IMR-90 (cell line): ENCODE data around the gene REPIN1. TPM values are rescaled to one million over a fixed set of nuclear protein-coding genes. Genes with fewer than 3 reads are reported as not detected.

Experiments used
- ATAC-seq: fragments of 200-7000 bp; cut with Tn5 transposase; 2 replicates; pipeline ENCODE4 v1.9.1; 2020; ENCODE audit warnings: low read depth, mild to moderate bottlenecking, moderate library complexity
- BruUV-seq: library from RNA; stranded (reverse); fragments of 400-500 nt; replicated peaks from 2 replicates; lab custom pipeline; 2021; lab: Mats Ljungman, UMichigan
- CTCF ChIA-PET: fragments of 300-600 bp; formaldehyde crosslinking; extraction: SDS; loops from one replicate; lab custom pipeline; 2021; ENCODE audit warnings: antibody characterized with exemption; lab: Yijun Ruan, JAX
- POLR2A ChIA-PET: fragments of 300-600 bp; sonication (Branson Sonifier 250); formaldehyde crosslinking; loops from one replicate; lab custom pipeline; 2022; ENCODE audit warnings: antibody characterized with exemption; ENCODE audit not compliant: unreplicated experiment; lab: Charles Lee
- DNase-seq: peaks from one replicate; pipeline ENCODE4 v3.0.0; 2013
- H2AFZ ChIP-seq: replicated peaks from 2 replicates; pipeline ENCODE3; 2013; ENCODE audit warnings: low read length, mild to moderate bottlenecking; ENCODE audit not compliant: poor library complexity
- H2AK5ac ChIP-seq: 2 replicates; pipeline ENCODE4 v1.6.1; 2013; ENCODE audit warnings: low read depth, low read length, inconsistent platforms
- H2AK9ac ChIP-seq: replicated peaks from 2 replicates; pipeline ENCODE3; 2013; ENCODE audit warnings: mild to moderate bottlenecking, low read depth, low read length, moderate library complexity; ENCODE audit not compliant: poor library complexity
- H2BK120ac ChIP-seq: 2 replicates; pipeline ENCODE4 v1.6.1; 2013; ENCODE audit warnings: low read depth, low read length, inconsistent platforms
- H2BK15ac ChIP-seq: 3 replicates; pipeline ENCODE4 v1.6.1; 2013; ENCODE audit warnings: low read depth, low read length, inconsistent platforms
- H2BK20ac ChIP-seq: 2 replicates; pipeline ENCODE4 v1.6.1; 2013; ENCODE audit warnings: low read depth, mild to moderate bottlenecking, inconsistent platforms, low read length, moderate library complexity
- H2BK5ac ChIP-seq: 2 replicates; pipeline ENCODE4 v1.6.1; 2013; ENCODE audit warnings: mild to moderate bottlenecking, low read depth, low read length, inconsistent platforms; ENCODE audit not compliant: poor library complexity, severe bottlenecking
- H3K14ac ChIP-seq: replicated peaks from 2 replicates; pipeline ENCODE4 v1.6.1; 2013; ENCODE audit warnings: low read depth, low read length, inconsistent platforms
- H3K18ac ChIP-seq: 2 replicates; pipeline ENCODE4 v1.6.1; 2013; ENCODE audit warnings: low read depth, low read length, control low read depth
- H3K23ac ChIP-seq: 2 replicates; pipeline ENCODE4 v1.6.1; 2013; ENCODE audit warnings: low read depth, low read length, inconsistent platforms
- H3K27ac ChIP-seq: 2 replicates; pipeline ENCODE4 v1.5.1; 2013; ENCODE audit warnings: mild to moderate bottlenecking, control low read depth, low read length; ENCODE audit not compliant: insufficient read depth
- H3K27me3 ChIP-seq: 2 replicates; pipeline ENCODE4 v1.6.1; 2013; ENCODE audit warnings: low read length; ENCODE audit not compliant: control insufficient read depth, insufficient read depth
- H3K36me3 ChIP-seq: 2 replicates; pipeline ENCODE4 v1.6.1; 2013; ENCODE audit warnings: low read length, mixed read lengths; ENCODE audit not compliant: control insufficient read depth, insufficient read depth
- H3K4ac ChIP-seq: 2 replicates; pipeline ENCODE4 v1.6.1; 2013; ENCODE audit warnings: low read depth, low read length, inconsistent platforms
- H3K4me1 ChIP-seq: 2 replicates; pipeline ENCODE4 v1.6.1; 2013; ENCODE audit warnings: low read length, mixed read lengths; ENCODE audit not compliant: control insufficient read depth, insufficient read depth
- H3K4me2 ChIP-seq: 2 replicates; pipeline ENCODE4 v1.6.1; 2013; ENCODE audit warnings: low read depth, mild to moderate bottlenecking, control low read depth, low read length, moderate library complexity
- H3K4me3 ChIP-seq: 2 replicates; pipeline ENCODE4 v1.5.1; 2013; ENCODE audit warnings: low read depth, mild to moderate bottlenecking, control low read depth, low read length, moderate library complexity; ENCODE audit not compliant: insufficient read depth
- H3K56ac ChIP-seq: 2 replicates; pipeline ENCODE4 v1.6.1; 2013; ENCODE audit warnings: low read length, inconsistent platforms; ENCODE audit not compliant: insufficient read depth; ENCODE audit errors: extremely low read depth
- H3K79me1 ChIP-seq, 2 experiments: 2 replicates each; pipeline ENCODE4 v1.6.1; 2013; ENCODE audit warnings: low read length in 2 of 2, inconsistent platforms in 1 of 2, low read depth in 1 of 2
- H3K9ac ChIP-seq: 2 replicates; pipeline ENCODE4 v1.6.1; 2013; ENCODE audit warnings: low read depth, low read length, control low read depth
- H3K9me1 ChIP-seq: 2 replicates; pipeline ENCODE4 v1.6.1; 2013; ENCODE audit warnings: low read length, inconsistent platforms; ENCODE audit not compliant: insufficient read depth
- H3K9me3 ChIP-seq: 2 replicates; pipeline ENCODE4 v1.6.1; 2013; ENCODE audit warnings: low read length; ENCODE audit not compliant: control insufficient read depth, insufficient read depth
- H4K20me1 ChIP-seq: 2 replicates; pipeline ENCODE4 v1.6.1; 2013; ENCODE audit warnings: low read length, inconsistent platforms; ENCODE audit not compliant: insufficient read depth
- H4K5ac ChIP-seq: 2 replicates; pipeline ENCODE4 v1.6.1; 2013; ENCODE audit warnings: mild to moderate bottlenecking, low read depth, low read length, control low read depth
- H4K8ac ChIP-seq, 2 experiments: 2 replicates each; pipeline ENCODE4 v1.6.1; 2013; ENCODE audit warnings: low read depth in 2 of 2, low read length in 2 of 2, control low read depth in 1 of 2, inconsistent platforms in 1 of 2
- H4K91ac ChIP-seq: 2 replicates; pipeline ENCODE4 v1.6.1; 2013; ENCODE audit warnings: low read depth, low read length, inconsistent platforms; ENCODE audit not compliant: insufficient read depth
- CEBPB ChIP-seq: IDR thresholded peaks from 2 replicates; pipeline ENCODE4 v1.6.1; 2012; ENCODE audit warnings: low read depth, low read length, improper control_type of control experiment
- CHD1 ChIP-seq: IDR thresholded peaks from 2 replicates; pipeline ENCODE4 v1.6.1; 2012; ENCODE audit warnings: low read depth, low read length, improper control_type of control experiment
- FOS ChIP-seq: fragments of 150-350 bp; IDR thresholded peaks from 2 replicates; pipeline ENCODE4 v1.6.1; 2016; ENCODE audit warnings: low read depth, low read length
- MAFK ChIP-seq: IDR thresholded peaks from 2 replicates; pipeline ENCODE4 v1.6.1; 2012; ENCODE audit warnings: low read depth, low read length, improper control_type of control experiment
- MAZ ChIP-seq: IDR thresholded peaks from 2 replicates; pipeline ENCODE4 v1.6.1; 2012; ENCODE audit warnings: low read depth, mild to moderate bottlenecking, low read length, improper control_type of control experiment, moderate library complexity, borderline replicate concordance
- MXI1 ChIP-seq: IDR thresholded peaks from 2 replicates; pipeline ENCODE4 v1.6.1; 2012; ENCODE audit warnings: low read depth, mild to moderate bottlenecking, low read length, moderate library complexity, borderline replicate concordance
- POLR2A ChIP-seq: IDR thresholded peaks from 2 replicates; pipeline ENCODE4 v1.6.1; 2012; ENCODE audit warnings: mild to moderate bottlenecking, low read depth, low read length
- RAD21 ChIP-seq: IDR thresholded peaks from 2 replicates; pipeline ENCODE4 v1.6.1; 2012; ENCODE audit warnings: low read length, improper control_type of control experiment
- RCOR1 ChIP-seq: IDR thresholded peaks from 2 replicates; pipeline ENCODE4 v1.6.1; 2012; ENCODE audit warnings: mild to moderate bottlenecking, low read length, improper control_type of control experiment; ENCODE audit not compliant: insufficient replicate concordance
- RFX5 ChIP-seq: IDR thresholded peaks from 2 replicates; pipeline ENCODE4 v1.8.0; 2012; ENCODE audit warnings: low read depth, mild to moderate bottlenecking, low read length, moderate library complexity
- SMC3 ChIP-seq: fragments of 150-350 bp; IDR thresholded peaks from 2 replicates; pipeline ENCODE4 v1.6.1; 2016; ENCODE audit warnings: low read depth, mild to moderate bottlenecking, antibody characterized with exemption, low read length, moderate library complexity
- WGBS, 2 experiments: methylation state at CpG; one replicate each; pipeline versions ENCODE4 v1.1.5 to v1.1.7; 2013; ENCODE audit warnings: missing lambda C conversion rate in 2 of 2; ENCODE audit not compliant: insufficient read length in 1 of 2; ENCODE audit errors: extremely low coverage in 2 of 2; 5-methylcytosine and 5-hydroxymethylcytosine counted together
- dilution Hi-C: fragments of 300-500 bp; cut with HindIII; formaldehyde crosslinking; loops from one replicate; pipeline ENCODE4 v1.14.3; 2018; ENCODE audit warnings: low sequenced_read_pairs; ENCODE audit not compliant: unreplicated experiment
- in situ Hi-C: fragments of 300-500 bp; cut with MboI; formaldehyde crosslinking; loops from 3 replicates; pipeline ENCODE4 v1.14.3; 2019; ENCODE audit warnings: low sequenced_read_pairs, inconsistent platforms, mixed read lengths
- intact Hi-C: fragments of 100-400 bp; cut with micrococcal nuclease; formaldehyde crosslinking; loops from 2 replicates; pipeline ENCODE4 v1.10.0; 2022
- polyA plus RNA-seq, 3 experiments: library from polyadenylated mRNA; depleted of rRNA; stranded (reverse); fragments of >200 nt; gene quantifications; 2 replicates each; pipeline ENCODE4 v1.2.3, GENCODE V29; 2012; ENCODE audit warnings: low replicate concordance in 1 of 3
- total RNA-seq: library from RNA; depleted of rRNA; stranded (reverse); fragments of >200 nt; gene quantifications from 2 replicates; pipeline ENCODE4 v1.2.3, GENCODE V29; 2012
- TF ChIP-seq, protein P1 (sequence below): fragments of 150-350 bp; IDR thresholded peaks from 2 replicates; pipeline ENCODE4 v1.6.1; 2017; ENCODE audit warnings: mild to moderate bottlenecking, antibody characterized with exemption, low read length, low read depth
- TF ChIP-seq, protein P2 (sequence below): fragments of 150-350 bp; IDR thresholded peaks from 2 replicates; pipeline ENCODE4 v1.6.1; 2016; ENCODE audit warnings: low read depth, mild to moderate bottlenecking, low read length, moderate library complexity, borderline replicate concordance

REPIN1 gene
- total and polyA plus RNA-seq, 2 of the 4 experiments (the other 2 are of a cell fraction) = 19.4 to 50.6 TPM

DNA sequence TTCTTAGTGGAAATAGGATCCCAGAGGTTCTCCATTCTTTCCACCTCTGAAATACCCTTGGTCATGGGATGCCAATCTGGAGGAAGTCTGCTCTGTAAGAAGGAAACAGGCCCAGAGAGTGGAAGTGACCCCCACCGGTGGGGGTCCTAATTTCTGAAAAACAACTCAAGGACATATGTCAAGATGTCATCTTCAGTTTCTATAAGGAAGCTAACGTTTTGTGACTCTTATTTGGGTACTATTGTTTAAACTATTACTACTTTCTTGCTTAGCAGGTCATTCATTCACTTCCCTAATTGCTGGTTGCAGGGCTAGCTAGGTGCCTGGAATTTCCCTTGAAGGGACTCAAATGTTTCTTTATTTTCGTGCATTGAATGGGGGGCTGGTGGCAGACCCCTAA, 8.6 kb downstream of the REPIN1 start:
- H2BK15ac ChIP-seq = no peak overlapping the region
- H3K23ac ChIP-seq = no peak overlapping the region
- ChIA-PET CTCF (interaction anchor here (1.5 kb wide), 1 partner anchor 37 kb away, joined by 4 read pairs; no protein-coding TSS in a partner anchor), POLR2A (no interaction called here)
- H3K9me1 ChIP-seq = peaks cover 12% of the 10 kb centered on the region; the same call in 1 of the 2 replicates
- intact Hi-C loops = no loop called here
- H3K4me1 ChIP-seq = peaks cover 8% of the 10 kb centered on the region
- DNase-seq = no peak
- no peak overlapping the region for H2AK9ac ChIP-seq
- no CpG with 5 or more reads among the region's 3 CpGs for WGBS, 2 experiments
- H3K18ac ChIP-seq = no peak overlapping the region
- TF ChIP-seq, protein P1, sequence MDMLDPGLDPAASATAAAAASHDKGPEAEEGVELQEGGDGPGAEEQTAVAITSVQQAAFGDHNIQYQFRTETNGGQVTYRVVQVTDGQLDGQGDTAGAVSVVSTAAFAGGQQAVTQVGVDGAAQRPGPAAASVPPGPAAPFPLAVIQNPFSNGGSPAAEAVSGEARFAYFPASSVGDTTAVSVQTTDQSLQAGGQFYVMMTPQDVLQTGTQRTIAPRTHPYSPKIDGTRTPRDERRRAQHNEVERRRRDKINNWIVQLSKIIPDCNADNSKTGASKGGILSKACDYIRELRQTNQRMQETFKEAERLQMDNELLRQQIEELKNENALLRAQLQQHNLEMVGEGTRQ = no peak
- TF ChIP-seq CHD1 = no peak
- TF ChIP-seq RCOR1 = no peak
- TF ChIP-seq MAFK = no peak
- no peak for TF ChIP-seq POLR2A
- TF ChIP-seq FOS = no peak
- TF ChIP-seq SMC3 = no peak
- TF ChIP-seq RFX5 = no peak
- no peak for TF ChIP-seq CEBPB
- TF ChIP-seq RAD21 = no peak
- TF ChIP-seq MAZ = no peak
- TF ChIP-seq, protein P2, sequence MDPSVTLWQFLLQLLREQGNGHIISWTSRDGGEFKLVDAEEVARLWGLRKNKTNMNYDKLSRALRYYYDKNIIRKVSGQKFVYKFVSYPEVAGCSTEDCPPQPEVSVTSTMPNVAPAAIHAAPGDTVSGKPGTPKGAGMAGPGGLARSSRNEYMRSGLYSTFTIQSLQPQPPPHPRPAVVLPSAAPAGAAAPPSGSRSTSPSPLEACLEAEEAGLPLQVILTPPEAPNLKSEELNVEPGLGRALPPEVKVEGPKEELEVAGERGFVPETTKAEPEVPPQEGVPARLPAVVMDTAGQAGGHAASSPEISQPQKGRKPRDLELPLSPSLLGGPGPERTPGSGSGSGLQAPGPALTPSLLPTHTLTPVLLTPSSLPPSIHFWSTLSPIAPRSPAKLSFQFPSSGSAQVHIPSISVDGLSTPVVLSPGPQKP = no peak
- no peak for TF ChIP-seq MXI1
- H4K20me1 ChIP-seq = peaks cover 3% of the 10 kb centered on the region; the same call in 1 of the 2 replicates
- no peak overlapping the region for H2AK5ac ChIP-seq
- no peak overlapping the region for H3K14ac ChIP-seq
- no peaks in the 10 kb centered on the region for H3K27me3 ChIP-seq
- no peak overlapping the region for H4K91ac ChIP-seq
- no peaks in the 10 kb centered on the region for H3K9me3 ChIP-seq
- no peak overlapping the region for H3K4me2 ChIP-seq
- H2BK120ac ChIP-seq = no peak overlapping the region
- H3K27ac ChIP-seq = no peak overlapping the region
- H3K36me3 ChIP-seq = peaks cover 22% of the 10 kb centered on the region
- no TSS peak for BruUV-seq
- no peak overlapping the region for H3K4ac ChIP-seq
- no peak overlapping the region for H3K56ac ChIP-seq
- H4K8ac ChIP-seq = no peak overlapping the region
- no peak overlapping the region for H3K4me3 ChIP-seq
- H3K79me1 ChIP-seq = peaks cover 33 to 51% of the 10 kb centered on the region in 2 experiments
- no peak overlapping the region for H2BK5ac ChIP-seq
- dilution Hi-C loops = no loop called here
- H4K5ac ChIP-seq = no peak overlapping the region
- no peak overlapping the region for H2AFZ ChIP-seq
- ATAC-seq = no peak
- no peak overlapping the region for H2BK20ac ChIP-seq
- in situ Hi-C loops = no loop called here
- H3K9ac ChIP-seq = no peak overlapping the region
